HG03558 (cell line): ENCODE results near the gene CAMK2B.

ENCODE experiments used
- ATAC-seq: cut with Tn5 transposase; IDR thresholded peaks from one replicate; pipeline ENCODE4 v1.9.1; 2021; ENCODE audit warnings: moderate number of reproducible peaks; ENCODE audit not compliant: unreplicated experiment; ENCODE audit errors: extremely low read depth

The CAMK2B gene

DNA sequence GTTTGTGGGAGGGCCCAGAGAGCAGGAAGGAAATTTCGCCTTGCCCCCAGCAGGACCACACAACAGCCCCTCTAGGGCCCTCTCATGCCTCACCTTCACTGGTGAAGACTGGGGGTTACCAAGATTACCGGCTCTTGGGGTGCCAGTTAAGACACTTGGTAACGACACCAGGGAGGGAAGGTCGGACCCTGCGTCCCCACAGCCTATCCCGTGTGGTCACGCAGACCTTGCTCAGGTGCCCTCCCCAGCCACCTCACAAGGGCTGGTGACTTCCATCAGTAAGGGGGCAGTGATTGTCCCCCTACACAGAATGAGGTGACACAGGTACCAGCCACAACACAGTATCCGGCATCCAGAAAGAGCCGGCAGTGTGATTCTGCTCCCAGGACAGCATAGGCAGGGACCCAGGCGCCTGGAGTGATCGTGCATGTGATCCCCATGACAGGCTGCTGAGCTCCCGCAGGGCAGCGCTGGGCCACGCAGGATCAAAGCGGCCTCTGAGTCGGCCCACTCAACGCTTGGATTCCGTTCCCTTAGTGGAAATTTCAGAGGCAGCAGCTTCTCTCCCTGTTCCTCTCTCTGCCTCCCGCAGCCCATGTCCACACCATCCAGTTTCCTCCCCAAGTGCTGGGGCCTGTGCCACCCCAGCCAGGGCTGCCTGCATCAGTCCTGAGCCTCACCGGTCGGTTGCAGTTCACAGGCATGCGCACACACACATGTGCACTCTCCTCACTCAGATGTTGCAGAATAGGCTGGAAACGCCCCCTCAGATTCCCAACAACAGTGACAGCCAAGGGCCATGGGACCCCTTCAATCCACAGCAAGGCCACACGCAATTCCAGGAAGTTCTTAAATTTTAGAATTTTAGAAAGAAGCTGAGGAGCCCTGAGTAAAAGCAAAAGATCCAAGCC, 35.8 kb downstream of the CAMK2B start:
- ATAC-seq, result no peak

DNA sequence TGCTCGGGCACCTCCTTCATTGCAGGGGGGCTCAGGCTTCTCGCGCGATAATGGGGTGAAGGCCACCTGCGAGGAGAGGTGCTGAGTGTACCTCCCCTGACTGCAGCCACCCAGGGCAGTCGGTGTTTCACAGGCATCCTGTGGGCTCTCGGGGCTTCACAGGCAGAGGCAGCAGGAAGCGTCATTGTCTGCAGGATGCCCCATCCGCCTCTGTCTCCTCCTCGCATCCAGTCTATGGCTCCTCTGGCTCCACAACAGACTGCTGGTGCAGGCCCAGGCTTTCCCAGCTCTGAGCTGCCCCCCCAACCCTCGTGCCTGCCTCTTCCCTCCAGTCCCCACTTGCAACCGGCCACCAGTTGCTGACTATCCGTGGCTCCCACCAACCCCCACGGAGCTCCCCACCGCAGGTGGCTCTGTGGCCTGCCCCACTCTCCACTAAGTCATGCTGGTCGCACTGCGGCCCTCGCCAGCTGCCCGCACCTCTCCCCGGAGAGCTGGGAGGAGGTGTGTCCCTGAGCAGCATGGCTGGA, 36.5 kb downstream of the CAMK2B start:
- no peak for ATAC-seq

DNA sequence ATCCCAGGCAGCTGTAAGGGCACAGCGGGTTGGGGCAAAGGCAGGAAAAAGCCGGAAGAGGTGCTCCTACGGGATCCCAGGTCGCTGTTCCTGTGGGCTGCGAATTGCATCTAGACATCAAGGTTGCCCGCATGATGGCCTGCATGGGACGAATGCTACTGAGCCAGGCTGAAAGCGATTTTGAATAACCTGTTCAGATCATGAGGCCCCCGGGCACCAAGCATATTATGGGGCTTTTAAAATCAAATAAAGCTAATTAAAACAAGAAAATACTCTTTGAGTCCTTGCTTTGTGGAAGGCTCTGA, 37.1 kb downstream of the CAMK2B start:
- ATAC-seq, result no peak

DNA sequence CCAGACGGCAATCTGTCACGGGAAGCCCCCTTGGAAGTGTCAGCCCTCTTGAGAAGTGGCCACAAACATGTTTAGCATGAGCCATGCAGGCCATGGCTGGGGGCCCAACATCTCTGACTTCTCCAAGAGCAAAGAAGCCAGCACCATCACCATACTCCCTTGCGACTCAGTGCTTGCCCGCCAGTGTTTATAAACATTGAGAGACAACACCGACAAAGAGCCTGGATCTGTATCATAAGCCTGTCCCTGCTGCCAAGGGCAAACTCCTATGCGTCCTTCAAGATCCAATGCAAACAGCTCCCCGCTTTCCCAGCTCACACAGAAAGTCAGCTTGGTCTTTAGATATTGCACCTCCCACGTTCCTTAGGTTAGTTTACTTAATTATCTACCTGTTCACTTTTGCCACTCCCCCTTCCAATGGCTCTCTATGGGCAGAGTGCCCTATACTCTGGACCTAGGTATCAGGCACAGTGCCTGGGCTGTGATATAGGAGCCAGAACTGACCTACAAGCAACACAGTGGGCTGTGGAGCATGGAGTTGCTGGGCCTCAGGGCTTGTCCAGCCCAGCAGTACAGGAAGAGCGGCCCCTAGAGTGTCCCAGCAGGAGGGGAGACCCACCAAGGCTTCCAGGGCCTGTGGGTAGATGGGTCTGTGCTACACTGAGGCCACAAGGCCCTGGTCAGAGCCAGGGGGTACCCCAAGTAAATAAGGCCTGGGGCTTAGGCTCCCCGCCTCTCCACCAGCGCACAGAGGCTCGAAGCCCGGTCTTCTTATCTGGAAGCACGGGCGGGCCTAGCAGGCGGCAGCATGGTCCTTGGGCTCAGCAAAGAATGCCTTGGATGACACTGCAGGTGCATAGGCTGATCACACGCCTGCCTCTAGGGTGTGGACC, 37.7 kb downstream of the CAMK2B start:
- no peak for ATAC-seq

DNA sequence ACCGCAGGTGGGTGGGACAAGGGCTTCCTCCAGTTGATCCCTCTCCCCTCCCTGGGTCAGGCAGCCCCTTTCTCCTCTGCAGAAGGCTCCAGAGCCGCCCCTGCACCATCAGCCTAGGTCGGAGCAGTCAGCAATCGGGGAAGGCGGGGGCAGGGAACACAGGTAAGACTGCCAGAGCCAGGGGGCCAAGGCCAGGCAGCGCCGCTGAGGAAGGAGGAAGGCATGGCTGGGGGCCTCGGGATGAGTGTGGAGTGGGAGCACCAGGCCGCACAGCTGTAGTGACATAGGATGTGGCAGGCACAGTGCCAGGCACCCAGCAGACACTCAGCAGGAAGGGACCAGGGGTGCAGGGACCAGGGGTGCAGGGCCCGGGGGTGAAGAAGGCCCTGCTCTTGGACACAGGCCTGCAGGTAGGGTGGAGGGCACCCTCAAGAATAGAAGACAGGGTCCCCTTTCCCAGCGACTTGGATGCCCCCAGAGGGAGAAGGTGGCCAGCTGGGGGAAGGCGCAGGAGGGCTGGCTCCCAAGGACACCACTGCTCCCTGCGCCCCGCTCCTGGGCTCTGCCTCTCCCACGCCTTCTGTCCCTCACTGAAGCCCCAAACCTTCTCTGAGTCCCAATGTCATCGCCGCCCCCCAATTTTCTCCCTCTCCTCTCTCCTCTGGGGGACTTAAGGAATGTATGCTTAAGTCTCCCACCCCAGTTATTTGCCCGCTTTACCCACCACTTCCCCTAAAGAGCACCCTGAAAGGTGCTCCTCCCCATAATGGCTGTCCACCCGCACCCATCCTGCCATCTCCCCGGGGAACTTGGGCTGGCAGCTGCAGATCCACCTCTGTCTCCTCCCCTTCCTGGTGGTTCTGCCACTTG, 38.5 kb downstream of the CAMK2B start:
- no peak for ATAC-seq

DNA sequence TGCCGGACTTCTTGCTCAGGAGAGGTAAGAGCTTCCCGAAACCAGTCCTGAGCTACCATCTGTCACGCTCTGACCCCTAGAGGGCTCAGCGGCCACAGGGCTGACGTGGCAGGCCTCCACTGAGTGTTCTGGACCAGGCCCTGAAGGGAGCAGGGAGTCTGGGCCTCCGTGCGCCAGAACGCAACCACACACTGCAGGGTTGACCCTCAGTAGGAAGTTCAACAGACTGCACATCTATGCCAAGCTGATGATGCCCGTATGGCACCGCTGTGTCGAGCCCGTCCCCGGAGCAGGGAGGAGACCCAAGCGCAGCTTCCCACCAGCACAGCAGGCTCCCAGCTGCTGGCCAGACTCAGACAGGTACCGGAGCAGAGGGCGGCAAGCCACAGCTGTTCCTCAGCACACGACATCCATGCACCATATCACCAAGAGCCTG, 39.2 kb downstream of the CAMK2B start:
- no peak for ATAC-seq

DNA sequence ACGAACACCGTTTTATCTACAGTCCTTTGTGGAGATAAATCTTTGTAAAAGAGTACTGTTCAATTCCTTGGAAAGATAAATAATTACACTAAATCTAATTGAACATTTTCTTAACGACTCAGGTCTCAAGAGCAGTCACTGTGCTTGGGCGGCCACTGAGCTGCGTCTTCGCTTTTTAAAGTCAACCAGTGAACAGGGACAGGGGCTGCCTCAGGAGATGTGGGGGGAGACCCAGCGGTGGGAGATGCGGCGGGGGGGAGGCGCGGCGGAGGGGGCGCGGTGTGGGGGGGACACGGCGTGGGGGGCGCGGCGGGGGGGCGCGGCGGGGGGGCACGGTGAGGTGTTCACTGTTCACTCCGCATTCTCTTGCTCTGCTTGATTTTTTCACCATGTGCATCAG, 39.8 kb downstream of the CAMK2B start:
- no peak for ATAC-seq

DNA sequence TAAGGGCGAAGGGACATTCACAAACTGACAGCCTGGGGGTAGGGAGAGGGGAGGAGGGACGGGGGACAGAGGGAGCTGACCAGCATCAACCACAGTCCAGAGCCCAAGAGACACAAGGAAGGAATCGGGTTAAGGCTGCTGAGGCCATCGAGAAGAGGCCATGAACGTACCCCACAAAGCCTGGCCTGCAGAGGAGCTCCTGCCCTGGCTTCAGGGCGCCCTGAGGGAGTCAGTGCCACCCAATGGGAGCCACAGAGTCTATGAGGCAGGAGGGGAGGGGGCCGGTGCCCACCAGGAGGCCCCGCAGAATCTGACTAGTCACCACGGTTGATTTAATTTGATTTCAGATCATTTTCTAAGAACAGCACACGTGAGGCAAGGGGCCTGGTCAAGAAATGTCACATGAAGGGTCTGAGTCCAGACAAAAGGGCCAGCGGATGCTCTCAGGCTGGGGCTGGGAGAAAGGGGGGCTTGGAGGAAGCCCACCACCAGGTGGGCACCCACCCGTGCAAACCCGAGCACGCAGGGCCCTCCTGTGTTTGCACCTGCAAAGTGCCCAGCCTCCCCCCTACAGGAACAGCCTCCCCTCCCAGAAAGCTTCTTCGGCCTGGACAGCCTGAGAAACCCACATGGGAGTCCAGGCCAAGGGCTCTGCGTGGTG, 40.4 kb downstream of the CAMK2B start:
- no peak for ATAC-seq

DNA sequence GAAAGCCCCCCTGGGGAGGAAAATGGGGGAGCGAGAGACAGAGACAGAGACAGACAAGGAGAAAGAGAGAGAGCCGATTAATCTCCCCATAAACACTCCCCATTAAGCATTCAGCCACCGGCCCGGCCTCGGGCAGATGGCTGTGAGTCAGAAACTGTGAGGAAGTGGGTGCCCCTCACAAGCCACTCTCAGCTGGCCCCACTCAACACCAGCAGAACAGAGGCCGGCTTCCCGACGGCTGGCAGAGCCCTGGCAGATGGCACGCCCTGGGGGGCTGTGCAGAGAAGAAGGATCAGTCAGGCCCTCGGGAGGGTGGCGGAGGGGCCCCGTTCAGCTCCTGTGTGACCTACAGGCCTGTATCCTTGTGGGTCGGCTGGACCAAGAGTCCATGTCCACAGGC, 41.2 kb downstream of the CAMK2B start:
- ATAC-seq, result no peak

DNA sequence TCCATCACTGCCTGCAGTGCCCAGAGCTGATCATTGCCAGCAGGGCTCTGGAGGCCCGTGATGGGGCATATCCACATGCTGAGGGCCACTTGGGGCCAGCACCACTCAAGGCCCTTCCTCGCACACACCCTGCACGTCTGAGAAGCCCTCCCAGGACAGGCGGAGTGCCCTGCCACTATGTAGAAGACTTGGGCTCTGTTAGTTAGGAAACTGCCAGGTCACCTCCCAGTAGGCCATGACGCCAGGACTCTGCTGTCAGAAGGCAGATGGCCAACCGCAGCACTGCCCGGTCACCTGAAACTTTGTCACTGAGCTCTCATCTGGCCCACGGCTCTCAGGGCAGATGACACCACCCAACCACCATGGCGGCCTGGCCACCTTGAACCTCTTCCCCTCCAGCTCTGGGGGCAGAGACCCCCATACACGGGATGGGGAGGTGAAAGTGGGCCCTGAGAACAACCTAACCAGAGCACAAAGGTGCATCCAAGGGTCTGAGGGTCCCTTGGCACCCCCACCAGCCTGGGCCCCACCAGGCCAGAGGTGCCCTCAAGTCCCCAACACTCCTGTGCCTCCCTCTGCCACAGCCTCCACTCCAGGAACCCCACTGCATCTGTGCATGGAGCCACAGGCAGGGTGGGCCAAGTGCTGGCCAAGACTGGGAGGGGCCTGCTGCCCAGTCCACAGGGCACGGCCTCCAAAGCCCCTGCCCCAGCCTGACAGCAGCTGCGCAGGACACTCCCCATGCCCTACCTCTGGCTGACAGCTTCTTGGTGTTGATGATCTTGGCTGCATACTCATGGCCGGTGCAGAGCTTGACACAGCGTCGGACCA, 41.8 kb downstream of the CAMK2B start:
- ATAC-seq, result no peak

DNA sequence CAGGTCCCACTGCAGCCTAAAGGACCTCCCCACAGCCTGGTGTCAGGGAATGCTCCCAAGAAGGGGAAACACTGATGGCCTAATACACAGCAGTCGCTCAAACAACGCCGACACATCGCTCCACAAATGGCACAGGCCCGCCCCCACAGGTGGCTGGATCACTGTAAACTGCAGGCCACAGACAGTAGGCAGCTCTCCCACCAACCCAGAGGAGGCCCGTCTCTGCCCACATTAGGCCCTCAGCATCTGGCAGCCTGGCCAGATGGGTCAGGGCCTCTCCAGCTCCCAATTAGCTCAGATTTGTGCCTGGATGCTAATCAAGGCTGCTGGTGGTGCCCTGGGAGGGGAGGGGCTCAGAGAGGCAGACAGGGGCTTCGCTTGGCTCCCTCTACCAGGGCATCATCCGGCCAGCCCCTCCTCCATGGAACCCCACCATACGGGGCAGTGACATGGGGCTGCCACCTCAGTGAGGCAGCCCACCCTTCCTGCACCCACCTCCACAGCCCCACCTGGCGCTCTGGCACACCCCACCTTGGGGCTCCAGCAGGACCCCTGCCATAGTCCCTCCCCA, 42.7 kb downstream of the CAMK2B start:
- ATAC-seq, result no peak

DNA sequence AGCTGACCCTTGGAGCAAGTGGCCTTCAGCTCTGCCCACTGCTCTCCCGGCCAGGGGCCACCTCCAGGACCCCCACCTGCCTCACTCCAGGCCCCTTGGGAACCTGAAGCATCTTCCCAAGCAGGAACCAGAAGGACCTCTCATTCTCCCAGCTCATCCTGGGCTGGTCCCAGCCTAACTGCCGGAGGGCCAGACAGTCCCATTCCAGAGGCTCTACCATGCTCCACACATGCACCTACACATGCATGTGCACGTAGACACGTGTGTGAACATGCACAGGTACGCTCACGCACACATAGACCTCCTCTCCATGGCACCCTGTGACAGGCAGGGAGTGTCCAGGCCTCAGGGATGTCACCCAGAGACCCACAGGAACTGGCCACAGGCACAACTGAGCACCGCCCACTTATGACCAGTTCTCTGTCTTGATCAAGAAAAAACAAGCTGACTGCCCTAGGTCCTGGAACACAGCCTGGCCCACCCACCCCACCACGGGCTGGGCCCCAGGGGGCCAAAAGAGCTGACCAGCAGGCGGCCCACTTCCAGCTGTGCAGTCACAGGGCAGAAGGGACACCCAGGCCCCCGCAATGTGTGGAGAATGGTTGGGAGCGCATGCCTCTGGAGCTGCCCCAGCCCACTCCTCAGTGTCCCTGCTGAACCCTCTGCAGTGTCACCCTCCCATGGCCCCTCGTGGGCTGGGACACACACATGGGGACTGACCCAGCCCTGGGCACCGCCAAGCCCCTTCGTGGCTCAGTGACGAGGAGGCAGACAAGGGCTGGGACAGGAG, 43.4 kb downstream of the CAMK2B start:
- no peak for ATAC-seq

DNA sequence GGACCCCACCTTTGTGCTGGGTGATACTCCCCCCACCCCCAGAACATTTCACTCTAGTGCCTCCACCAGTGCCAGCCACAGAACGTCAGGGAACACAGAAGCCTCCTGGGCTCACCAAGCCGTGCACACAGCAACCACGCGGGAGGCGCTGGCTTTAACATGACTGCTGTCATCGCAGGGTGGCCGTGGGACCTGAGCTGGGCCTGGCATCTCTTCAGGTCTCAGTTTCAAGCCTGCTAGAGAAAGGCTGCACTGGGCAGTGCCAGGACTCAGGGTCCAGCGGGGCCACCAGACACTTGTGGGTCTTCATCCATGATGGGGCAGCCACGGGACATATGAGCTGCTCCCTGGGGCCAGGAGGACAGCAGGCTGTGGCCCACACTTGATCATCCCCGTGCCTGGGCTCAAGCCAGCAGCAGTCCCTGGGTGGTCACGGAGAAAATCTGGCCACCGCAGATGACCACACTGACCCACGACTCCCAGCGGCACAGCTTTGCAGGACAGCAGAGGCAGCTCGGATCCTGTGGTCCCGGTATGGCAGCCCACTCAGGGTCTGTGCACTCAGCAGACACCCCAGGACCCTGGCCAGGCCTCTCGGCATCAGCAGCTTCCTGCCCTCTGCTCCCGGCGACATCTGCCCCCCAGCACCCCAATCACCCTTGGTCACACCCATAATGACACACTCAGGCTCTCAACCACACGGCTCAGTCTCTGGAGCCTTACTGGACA, 44.2 kb downstream of the CAMK2B start:
- no peak for ATAC-seq

DNA sequence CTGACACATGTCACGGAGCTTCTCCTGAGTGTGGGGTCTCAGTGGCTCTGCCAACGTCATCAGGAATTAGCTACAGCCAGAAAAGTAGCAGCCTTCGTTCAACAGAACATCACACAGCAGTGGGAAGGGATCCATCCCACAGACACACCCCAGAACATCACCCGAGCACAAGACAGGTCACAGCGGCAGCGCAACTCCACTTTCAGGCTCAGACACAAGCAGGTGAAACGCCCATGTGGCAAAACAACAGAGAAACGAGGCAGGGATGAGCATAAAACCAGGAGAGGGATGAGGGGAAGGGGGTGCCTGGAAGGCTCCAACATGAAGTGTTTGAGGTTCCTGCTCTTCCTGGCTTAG, 44.8 kb downstream of the CAMK2B start:
- ATAC-seq, result no peak

DNA sequence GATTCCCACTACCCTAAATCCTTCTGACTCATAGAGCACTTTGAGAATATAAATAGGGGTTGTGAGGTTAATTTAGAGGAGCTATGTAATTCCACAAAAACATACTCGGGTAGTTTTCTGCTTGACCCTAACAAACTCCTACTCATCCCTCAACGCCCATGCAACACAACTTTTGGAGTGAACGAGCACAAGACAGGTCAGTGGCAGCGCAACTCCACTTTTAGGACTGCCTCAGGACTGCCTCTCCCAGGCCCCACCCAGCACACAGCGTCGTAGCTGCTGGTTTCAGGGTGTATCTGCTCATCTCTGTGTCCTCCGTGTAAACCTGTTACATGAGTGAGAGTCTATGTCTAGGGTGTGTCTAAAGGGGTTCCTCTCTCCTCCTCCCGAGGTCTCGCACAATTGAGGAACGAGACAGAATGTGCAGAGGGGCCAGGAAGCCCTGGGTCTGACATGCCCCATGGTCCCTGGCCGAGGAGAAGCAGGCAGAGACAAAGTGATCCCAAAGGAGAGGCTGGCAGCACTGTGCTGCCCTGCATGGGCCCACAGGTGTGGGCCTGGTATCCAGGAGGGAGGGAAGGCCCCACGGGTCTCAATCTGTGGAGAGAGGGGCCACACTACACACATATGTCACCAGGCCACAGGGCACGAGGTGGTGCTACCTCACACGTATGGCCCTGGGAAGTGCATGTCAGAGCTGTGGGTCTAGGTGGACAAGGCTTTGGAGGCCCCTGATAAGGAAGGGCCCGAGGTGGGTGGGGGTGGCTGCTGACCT, 45.5 kb downstream of the CAMK2B start:
- no peak for ATAC-seq

DNA sequence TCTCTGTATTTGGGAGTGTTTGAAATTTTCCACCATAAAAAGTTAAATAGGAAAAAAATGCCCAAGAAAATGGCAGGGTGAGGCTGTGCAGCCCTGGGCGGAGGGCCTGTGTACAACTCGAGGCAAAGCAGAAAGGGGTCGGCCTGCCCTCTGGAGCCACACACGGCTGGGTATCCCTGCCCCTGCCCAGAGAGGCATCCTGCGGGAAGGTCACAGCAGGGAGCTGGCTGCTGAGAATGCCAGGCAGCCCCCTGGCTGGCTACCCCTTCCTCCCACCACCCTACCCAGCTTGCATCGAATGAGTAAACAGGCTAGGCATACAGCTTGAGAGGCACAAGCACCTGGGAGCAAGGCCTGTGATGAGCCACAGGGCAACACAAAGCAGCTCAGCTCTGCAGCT, 46.1 kb downstream of the CAMK2B start:
- no peak for ATAC-seq
